Neural progenitor cell (in vitro differentiated cells): ENCODE measurements around the gene IQGAP1. TPM values are rescaled to one million over a fixed set of nuclear protein-coding genes. Genes with fewer than 3 reads are reported as not detected.

Experiments used
- DNase-seq: peaks from one replicate; pipeline ENCODE4 v3.0.0-alpha.2; 2016; ENCODE audit warnings: low spot score
- H2AFZ ChIP-seq: fragments of 200-600 bp; sonication (generic); replicated peaks from 2 replicates; pipeline ENCODE4 v1.6.1; 2016; ENCODE audit warnings: antibody characterized with exemption
- H3F3A ChIP-seq: fragments of 200-600 bp; sonication (generic); 2 replicates; pipeline ENCODE4 v1.6.1; 2016; ENCODE audit warnings: antibody characterized with exemption, low read depth
- H3K27ac ChIP-seq: fragments of 200-600 bp; sonication (generic); 2 replicates; pipeline ENCODE4 v1.5.1; 2016; ENCODE audit warnings: mild to moderate bottlenecking
- H3K27me3 ChIP-seq: fragments of 200-600 bp; sonication (generic); 2 replicates; pipeline ENCODE4 v1.6.1; 2016; ENCODE audit warnings: mild to moderate bottlenecking, moderate library complexity
- H3K36me3 ChIP-seq: fragments of 200-600 bp; sonication (generic); 2 replicates; pipeline ENCODE4 v1.5.1; 2016
- H3K4me1 ChIP-seq: fragments of 200-600 bp; sonication (generic); 2 replicates; pipeline ENCODE4 v1.6.1; 2016; ENCODE audit warnings: mixed run types
- H3K4me2 ChIP-seq: fragments of 200-600 bp; sonication (generic); 2 replicates; pipeline ENCODE4 v1.6.1; 2016
- H3K4me3 ChIP-seq: fragments of 200-600 bp; sonication (generic); 2 replicates; pipeline ENCODE4 v1.5.1; 2016
- H3K79me2 ChIP-seq: fragments of 200-600 bp; sonication (generic); 2 replicates; pipeline ENCODE4 v1.6.1; 2016; ENCODE audit warnings: low read depth
- H3K9ac ChIP-seq: fragments of 200-600 bp; sonication (generic); 2 replicates; pipeline ENCODE4 v1.6.1; 2016
- H3K9me3 ChIP-seq: fragments of 200-600 bp; sonication (generic); 2 replicates; pipeline ENCODE4 v1.5.1; 2016; ENCODE audit warnings: low read depth
- H4K20me1 ChIP-seq: fragments of 200-600 bp; sonication (generic); 2 replicates; pipeline ENCODE4 v1.6.1; 2016; ENCODE audit warnings: low read depth
- H3K27ac Mint-ChIP-seq: 3 replicates; pipeline ENCODE4 v1.8.0; 2021; ENCODE audit warnings: mixed read lengths
- H3K27me3 Mint-ChIP-seq: 2 replicates; pipeline ENCODE4 v1.8.0; 2022; ENCODE audit warnings: low read depth, mild to moderate bottlenecking, inconsistent platforms, moderate library complexity, mixed read lengths; ENCODE audit not compliant: insufficient read depth
- H3K36me3 Mint-ChIP-seq: 3 replicates; pipeline ENCODE4 v1.8.0; 2021; ENCODE audit warnings: mixed read lengths
- H3K4me1 Mint-ChIP-seq: 3 replicates; pipeline ENCODE4 v1.8.0; 2021; ENCODE audit warnings: mixed read lengths
- H3K4me3 Mint-ChIP-seq: 3 replicates; pipeline ENCODE4 v1.8.0; 2021; ENCODE audit warnings: mild to moderate bottlenecking, moderate library complexity, mixed read lengths
- H3K9me3 Mint-ChIP-seq: 3 replicates; pipeline ENCODE4 v1.8.0; 2020; ENCODE audit warnings: mixed read lengths
- EZH2 ChIP-seq: fragments of 200-600 bp; sonication (generic); IDR thresholded peaks from 2 replicates; pipeline ENCODE4 v1.6.1; 2017; ENCODE audit warnings: antibody characterized with exemption, mild to moderate bottlenecking, moderate library complexity
- EZH2phosphoT487 ChIP-seq: fragments of 200-600 bp; sonication (generic); IDR thresholded peaks from 2 replicates; pipeline ENCODE4 v1.6.1; 2017; ENCODE audit warnings: antibody characterized with exemption
- total RNA-seq: library from RNA; depleted of rRNA; stranded (reverse); fragments of >200 nt; gene quantifications from 2 replicates; pipeline ENCODE4 v1.2.3, GENCODE V29; 2015; ENCODE audit warnings: low replicate concordance
- TF ChIP-seq, protein P1 (sequence below): fragments of 200-600 bp; sonication (generic); IDR thresholded peaks from 2 replicates; pipeline ENCODE4 v1.5.1; 2017; ENCODE audit warnings: antibody characterized with exemption, mild to moderate bottlenecking

The IQGAP1 gene
- total RNA-seq, 1 donor from 2014 or later: 44.8 TPM

DNA sequence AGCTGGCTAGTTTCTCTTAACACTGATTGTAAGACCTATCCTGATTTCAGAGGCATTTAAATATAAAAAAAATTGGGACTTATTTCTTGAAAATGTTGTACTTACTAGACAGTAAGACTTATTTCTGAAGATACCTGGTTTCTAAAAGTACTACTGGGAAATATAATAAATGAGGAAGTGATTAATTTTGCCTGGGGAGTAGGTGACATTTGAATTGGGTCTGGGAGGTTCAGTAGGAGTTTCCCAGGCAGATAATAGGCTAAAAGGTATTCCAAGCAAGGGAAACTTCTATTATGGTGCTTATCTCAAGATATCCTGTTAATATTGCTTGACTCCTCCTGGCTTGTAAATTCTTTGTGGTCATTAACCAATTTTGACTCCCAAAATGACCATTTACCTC, 6.5 kb upstream of the IQGAP1 start:
- H3K36me3 ChIP-seq: no peaks in the 10 kb centered on the region
- no peak overlapping the region for H3K4me3 Mint-ChIP-seq
- no peak overlapping the region for H3K27ac Mint-ChIP-seq
- no peaks in the 10 kb centered on the region for H3K4me1 ChIP-seq
- peaks cover 1% of the 10 kb centered on the region for H3K36me3 Mint-ChIP-seq
- no peaks in the 10 kb centered on the region for H3K4me1 Mint-ChIP-seq
- no peaks in the 10 kb centered on the region for H3K9me3 ChIP-seq
- H3K27ac ChIP-seq: no peak overlapping the region
- TF ChIP-seq, protein P1, sequence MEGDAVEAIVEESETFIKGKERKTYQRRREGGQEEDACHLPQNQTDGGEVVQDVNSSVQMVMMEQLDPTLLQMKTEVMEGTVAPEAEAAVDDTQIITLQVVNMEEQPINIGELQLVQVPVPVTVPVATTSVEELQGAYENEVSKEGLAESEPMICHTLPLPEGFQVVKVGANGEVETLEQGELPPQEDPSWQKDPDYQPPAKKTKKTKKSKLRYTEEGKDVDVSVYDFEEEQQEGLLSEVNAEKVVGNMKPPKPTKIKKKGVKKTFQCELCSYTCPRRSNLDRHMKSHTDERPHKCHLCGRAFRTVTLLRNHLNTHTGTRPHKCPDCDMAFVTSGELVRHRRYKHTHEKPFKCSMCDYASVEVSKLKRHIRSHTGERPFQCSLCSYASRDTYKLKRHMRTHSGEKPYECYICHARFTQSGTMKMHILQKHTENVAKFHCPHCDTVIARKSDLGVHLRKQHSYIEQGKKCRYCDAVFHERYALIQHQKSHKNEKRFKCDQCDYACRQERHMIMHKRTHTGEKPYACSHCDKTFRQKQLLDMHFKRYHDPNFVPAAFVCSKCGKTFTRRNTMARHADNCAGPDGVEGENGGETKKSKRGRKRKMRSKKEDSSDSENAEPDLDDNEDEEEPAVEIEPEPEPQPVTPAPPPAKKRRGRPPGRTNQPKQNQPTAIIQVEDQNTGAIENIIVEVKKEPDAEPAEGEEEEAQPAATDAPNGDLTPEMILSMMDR: no peak
- TF ChIP-seq EZH2phosphoT487 (no peak), EZH2 (no peak)
- H3K4me2 ChIP-seq: no peak overlapping the region
- no peak overlapping the region for H2AFZ ChIP-seq
- DNase-seq: no peak
- H3K9ac ChIP-seq: no peak overlapping the region
- H3F3A ChIP-seq: peaks cover 3% of the 10 kb centered on the region
- H3K79me2 ChIP-seq: no peaks in the 10 kb centered on the region
- no peaks in the 10 kb centered on the region for H3K27me3 Mint-ChIP-seq
- H4K20me1 ChIP-seq: no peaks in the 10 kb centered on the region
- no peaks in the 10 kb centered on the region for H3K27me3 ChIP-seq
- peaks cover 9% of the 10 kb centered on the region for H3K9me3 Mint-ChIP-seq
- no peak overlapping the region for H3K4me3 ChIP-seq

DNA sequence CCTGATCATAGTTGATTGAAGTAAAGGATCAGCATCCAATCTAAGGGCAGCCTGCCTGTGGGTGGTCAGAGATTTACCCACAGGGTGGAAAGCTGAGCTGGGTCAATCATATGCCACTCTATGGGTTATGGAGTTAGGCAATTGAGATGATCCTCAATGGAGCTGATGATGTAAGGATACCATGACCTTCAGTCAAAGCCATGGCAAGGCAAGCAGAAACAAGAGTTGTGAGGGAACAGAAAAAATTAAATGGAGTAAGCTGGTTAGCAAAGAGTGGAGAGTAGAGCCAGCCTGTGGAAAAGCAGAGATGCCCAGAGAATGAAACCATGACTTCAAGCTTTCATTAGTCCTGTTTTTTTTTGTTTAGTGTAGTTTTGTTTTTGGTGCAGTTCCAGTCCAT, 5.7 kb upstream of the IQGAP1 start:
- Mint-ChIP-seq H3K4me1 (no peaks in the 10 kb centered on the region), H3K9me3 (peaks cover 9% of the 10 kb centered on the region), H3K27me3 (no peaks in the 10 kb centered on the region), H3K36me3 (peaks cover 1% of the 10 kb centered on the region), H3K4me3 (no peak overlapping the region), H3K27ac (no peak overlapping the region)
- no peak for DNase-seq
- no peak overlapping the region for H3K4me3 ChIP-seq
- no peaks in the 10 kb centered on the region for H3K4me1 ChIP-seq
- H3K79me2 ChIP-seq: no peaks in the 10 kb centered on the region
- no peak overlapping the region for H2AFZ ChIP-seq
- no peaks in the 10 kb centered on the region for H4K20me1 ChIP-seq
- no peak overlapping the region for H3K9ac ChIP-seq
- peaks cover 5% of the 10 kb centered on the region for H3F3A ChIP-seq
- no peak overlapping the region for H3K4me2 ChIP-seq
- H3K27ac ChIP-seq: no peak overlapping the region
- no peaks in the 10 kb centered on the region for H3K9me3 ChIP-seq
- H3K36me3 ChIP-seq: no peaks in the 10 kb centered on the region
- TF ChIP-seq EZH2phosphoT487: no peak
- TF ChIP-seq EZH2: no peak
- TF ChIP-seq, protein P1: no peak
- H3K27me3 ChIP-seq: no peaks in the 10 kb centered on the region

DNA sequence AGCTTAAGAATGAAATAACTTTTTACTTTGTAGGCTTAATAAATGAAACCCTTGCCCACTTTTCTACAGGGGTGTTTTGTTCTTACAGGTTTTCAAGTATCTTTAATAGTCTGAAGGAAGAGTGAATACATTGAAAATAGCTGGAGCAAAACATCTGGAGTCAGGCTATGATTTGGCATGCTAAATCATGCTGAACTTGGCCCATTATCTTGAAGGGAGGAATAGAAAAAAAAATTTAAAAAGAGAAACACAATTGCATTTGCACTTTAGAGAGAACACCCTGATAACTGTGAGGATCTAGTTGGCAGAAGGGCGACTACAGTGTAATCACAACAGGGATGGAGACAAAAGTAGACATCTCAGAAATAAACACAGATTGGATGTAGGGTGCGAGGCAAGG, 1.8 kb upstream of the IQGAP1 start:
- Histone ChIP-seq H3K9me3 (no peaks in the 10 kb centered on the region), H3K4me3 (no peak overlapping the region), H3K79me2 (peaks cover 10% of the 10 kb centered on the region), H3K9ac (no peak overlapping the region), H3F3A (peaks cover 14% of the 10 kb centered on the region), H3K4me2 (no peak overlapping the region), H4K20me1 (no peaks in the 10 kb centered on the region), H3K27me3 (no peaks in the 10 kb centered on the region), H3K27ac (no peak overlapping the region), H2AFZ (no peak overlapping the region), H3K4me1 (peaks cover 7% of the 10 kb centered on the region), H3K36me3 (no peaks in the 10 kb centered on the region)
- Mint-ChIP-seq H3K9me3 (no peaks in the 10 kb centered on the region), H3K27me3 (peaks cover 2% of the 10 kb centered on the region), H3K36me3 (peaks cover 4% of the 10 kb centered on the region), H3K4me1 (peaks cover 16% of the 10 kb centered on the region), H3K4me3 (peak overlapping the region; percentile 44), H3K27ac (peak overlapping the region; percentile 26)
- DNase-seq: no peak
- TF ChIP-seq EZH2 (no peak), EZH2phosphoT487 (no peak)
- TF ChIP-seq, protein P1: no peak
